HT1080 (cell line): ENCODE measurements around the gene ADCYAP1R1. TPM values are rescaled to one million over a fixed set of nuclear protein-coding genes. Genes with fewer than 3 reads are reported as not detected.
"Not testable (repeated sequence)": the region's sequence is repeated elsewhere in the genome, so short reads cannot be mapped to it uniquely, and the experiment has no call there.

Experiments
- DNase-seq: peaks from one replicate; pipeline ENCODE4 v3.0.0-alpha.2; 2015; ENCODE audit warnings: low read depth
- small RNA-seq: library from RNA; depleted of rRNA; stranded (forward); fragments of <200 nt; gene quantifications from one replicate; pipeline ENCODE3, GENCODE V24; 2014
- total RNA-seq: library from RNA; depleted of rRNA; stranded (reverse); fragments of >200 nt; shearing (Covaris generic); gene quantifications from 2 replicates; pipeline ENCODE4 v1.2.3, GENCODE V29; 2014; rRNA removed

ADCYAP1R1 gene
- total RNA-seq, 1 experiment from 2014 or later = 0.14 TPM

GRCh38 chr7:31126976-31127375 is 74.9 kb downstream of the ADCYAP1R1 start:
- peak; percentile 13 for DNase-seq

GRCh38 chr7:31129067-31129466 is 77.0 kb downstream of the ADCYAP1R1 start:
- no peak for DNase-seq

GRCh38 chr7:31133497-31133896 is 81.4 kb downstream of the ADCYAP1R1 start:
- DNase-seq = no peak

- peak; percentile 66 for DNase-seq
Observed at GRCh38 chr7:31134246-31135188, 82.4 kb downstream of the ADCYAP1R1 start.

GRCh38 chr7:31137234-31137633 is 85.1 kb downstream of the ADCYAP1R1 start:
- peak; percentile 4 for DNase-seq

GRCh38 chr7:31145339-31145738 is 93.2 kb downstream of the ADCYAP1R1 start:
- no peak for DNase-seq

- no peak for DNase-seq
Observed at GRCh38 chr7:31146030-31146429, 93.9 kb downstream of the ADCYAP1R1 start.

- no peak for DNase-seq
Observed at GRCh38 chr7:31146538-31146937, 94.4 kb downstream of the ADCYAP1R1 start.

- DNase-seq = no peak
Observed at GRCh38 chr7:31151849-31152248, 99.7 kb downstream of the ADCYAP1R1 start.

GRCh38 chr7:31153318-31153717 is 101.2 kb downstream of the ADCYAP1R1 start:
- DNase-seq = not testable (repeated sequence)

GRCh38 chr7:31160941-31161340 is 108.8 kb downstream of the ADCYAP1R1 start:
- no peak for DNase-seq

Small RNAs within 50 kb of the gene (small RNA-seq; reads per million reads assigned to genes)
- gene AC006466.1 = not detected

Other genes starting within 250 kb of the ADCYAP1R1 start
- 0.10 TPM in 1 of 2 replicates, not detected in the other for gene AQP1, start 140.5 kb upstream of the ADCYAP1R1 start, total RNA-seq
- not detected in 2 replicates for gene GHRHR, start 88.4 kb upstream of the ADCYAP1R1 start, total RNA-seq